ENCODE results near the gene RANBP1. TPM values are rescaled to one million over a fixed set of nuclear protein-coding genes. Genes with fewer than 3 reads are reported as not detected.

The RANBP1 gene
- total and polyA plus RNA-seq, 9 of the 15 experiments (the other 6 are each of a cell fraction or from before 2014, with no cell fraction given), result 162 to 2,891 (median 1,289) TPM

DNA sequence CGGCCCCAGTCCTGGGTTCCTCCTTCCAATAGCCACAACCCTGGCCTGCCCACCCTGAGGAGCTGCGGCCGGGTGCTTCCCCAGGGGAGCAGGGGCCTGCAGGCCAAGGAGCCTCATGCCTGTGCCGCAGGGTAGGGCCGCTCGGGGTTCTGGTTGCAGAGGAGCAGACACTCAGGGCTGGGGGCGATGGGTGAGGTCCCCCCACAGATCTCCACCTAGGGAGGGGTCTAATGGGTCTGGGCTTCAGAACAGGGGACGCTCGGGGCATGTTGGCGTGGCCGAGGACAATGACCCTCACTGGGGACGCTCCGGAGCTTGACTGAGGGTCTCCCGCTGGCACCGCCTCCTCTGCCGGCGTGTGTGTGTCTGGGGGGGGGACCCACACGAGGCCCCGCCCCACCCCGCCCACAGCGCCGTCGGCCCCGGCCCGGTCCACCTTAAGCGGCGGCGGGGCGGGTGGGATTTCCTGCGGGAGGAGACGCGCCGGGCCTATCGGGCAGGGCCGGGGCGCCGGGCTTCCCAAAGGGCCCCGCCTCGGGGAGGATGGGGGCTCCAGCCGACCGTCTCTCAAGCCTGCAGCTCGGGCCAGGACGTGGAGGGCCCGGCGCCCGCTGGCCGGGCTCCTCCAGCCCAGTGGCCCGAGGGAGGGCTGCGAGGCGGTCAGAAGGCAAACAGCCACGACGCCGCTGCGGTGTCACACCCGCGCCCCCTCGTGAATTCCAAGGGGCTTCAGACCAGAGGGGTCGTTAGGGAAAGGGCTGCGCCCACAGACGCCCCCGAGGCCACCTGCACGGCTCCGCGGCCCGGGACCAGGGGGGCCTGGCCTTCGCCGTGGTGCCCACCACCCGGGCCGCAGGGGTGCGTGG is 15.1 kb downstream of the RANBP1 start (continued):
- TF ChIP-seq, protein P1, sequence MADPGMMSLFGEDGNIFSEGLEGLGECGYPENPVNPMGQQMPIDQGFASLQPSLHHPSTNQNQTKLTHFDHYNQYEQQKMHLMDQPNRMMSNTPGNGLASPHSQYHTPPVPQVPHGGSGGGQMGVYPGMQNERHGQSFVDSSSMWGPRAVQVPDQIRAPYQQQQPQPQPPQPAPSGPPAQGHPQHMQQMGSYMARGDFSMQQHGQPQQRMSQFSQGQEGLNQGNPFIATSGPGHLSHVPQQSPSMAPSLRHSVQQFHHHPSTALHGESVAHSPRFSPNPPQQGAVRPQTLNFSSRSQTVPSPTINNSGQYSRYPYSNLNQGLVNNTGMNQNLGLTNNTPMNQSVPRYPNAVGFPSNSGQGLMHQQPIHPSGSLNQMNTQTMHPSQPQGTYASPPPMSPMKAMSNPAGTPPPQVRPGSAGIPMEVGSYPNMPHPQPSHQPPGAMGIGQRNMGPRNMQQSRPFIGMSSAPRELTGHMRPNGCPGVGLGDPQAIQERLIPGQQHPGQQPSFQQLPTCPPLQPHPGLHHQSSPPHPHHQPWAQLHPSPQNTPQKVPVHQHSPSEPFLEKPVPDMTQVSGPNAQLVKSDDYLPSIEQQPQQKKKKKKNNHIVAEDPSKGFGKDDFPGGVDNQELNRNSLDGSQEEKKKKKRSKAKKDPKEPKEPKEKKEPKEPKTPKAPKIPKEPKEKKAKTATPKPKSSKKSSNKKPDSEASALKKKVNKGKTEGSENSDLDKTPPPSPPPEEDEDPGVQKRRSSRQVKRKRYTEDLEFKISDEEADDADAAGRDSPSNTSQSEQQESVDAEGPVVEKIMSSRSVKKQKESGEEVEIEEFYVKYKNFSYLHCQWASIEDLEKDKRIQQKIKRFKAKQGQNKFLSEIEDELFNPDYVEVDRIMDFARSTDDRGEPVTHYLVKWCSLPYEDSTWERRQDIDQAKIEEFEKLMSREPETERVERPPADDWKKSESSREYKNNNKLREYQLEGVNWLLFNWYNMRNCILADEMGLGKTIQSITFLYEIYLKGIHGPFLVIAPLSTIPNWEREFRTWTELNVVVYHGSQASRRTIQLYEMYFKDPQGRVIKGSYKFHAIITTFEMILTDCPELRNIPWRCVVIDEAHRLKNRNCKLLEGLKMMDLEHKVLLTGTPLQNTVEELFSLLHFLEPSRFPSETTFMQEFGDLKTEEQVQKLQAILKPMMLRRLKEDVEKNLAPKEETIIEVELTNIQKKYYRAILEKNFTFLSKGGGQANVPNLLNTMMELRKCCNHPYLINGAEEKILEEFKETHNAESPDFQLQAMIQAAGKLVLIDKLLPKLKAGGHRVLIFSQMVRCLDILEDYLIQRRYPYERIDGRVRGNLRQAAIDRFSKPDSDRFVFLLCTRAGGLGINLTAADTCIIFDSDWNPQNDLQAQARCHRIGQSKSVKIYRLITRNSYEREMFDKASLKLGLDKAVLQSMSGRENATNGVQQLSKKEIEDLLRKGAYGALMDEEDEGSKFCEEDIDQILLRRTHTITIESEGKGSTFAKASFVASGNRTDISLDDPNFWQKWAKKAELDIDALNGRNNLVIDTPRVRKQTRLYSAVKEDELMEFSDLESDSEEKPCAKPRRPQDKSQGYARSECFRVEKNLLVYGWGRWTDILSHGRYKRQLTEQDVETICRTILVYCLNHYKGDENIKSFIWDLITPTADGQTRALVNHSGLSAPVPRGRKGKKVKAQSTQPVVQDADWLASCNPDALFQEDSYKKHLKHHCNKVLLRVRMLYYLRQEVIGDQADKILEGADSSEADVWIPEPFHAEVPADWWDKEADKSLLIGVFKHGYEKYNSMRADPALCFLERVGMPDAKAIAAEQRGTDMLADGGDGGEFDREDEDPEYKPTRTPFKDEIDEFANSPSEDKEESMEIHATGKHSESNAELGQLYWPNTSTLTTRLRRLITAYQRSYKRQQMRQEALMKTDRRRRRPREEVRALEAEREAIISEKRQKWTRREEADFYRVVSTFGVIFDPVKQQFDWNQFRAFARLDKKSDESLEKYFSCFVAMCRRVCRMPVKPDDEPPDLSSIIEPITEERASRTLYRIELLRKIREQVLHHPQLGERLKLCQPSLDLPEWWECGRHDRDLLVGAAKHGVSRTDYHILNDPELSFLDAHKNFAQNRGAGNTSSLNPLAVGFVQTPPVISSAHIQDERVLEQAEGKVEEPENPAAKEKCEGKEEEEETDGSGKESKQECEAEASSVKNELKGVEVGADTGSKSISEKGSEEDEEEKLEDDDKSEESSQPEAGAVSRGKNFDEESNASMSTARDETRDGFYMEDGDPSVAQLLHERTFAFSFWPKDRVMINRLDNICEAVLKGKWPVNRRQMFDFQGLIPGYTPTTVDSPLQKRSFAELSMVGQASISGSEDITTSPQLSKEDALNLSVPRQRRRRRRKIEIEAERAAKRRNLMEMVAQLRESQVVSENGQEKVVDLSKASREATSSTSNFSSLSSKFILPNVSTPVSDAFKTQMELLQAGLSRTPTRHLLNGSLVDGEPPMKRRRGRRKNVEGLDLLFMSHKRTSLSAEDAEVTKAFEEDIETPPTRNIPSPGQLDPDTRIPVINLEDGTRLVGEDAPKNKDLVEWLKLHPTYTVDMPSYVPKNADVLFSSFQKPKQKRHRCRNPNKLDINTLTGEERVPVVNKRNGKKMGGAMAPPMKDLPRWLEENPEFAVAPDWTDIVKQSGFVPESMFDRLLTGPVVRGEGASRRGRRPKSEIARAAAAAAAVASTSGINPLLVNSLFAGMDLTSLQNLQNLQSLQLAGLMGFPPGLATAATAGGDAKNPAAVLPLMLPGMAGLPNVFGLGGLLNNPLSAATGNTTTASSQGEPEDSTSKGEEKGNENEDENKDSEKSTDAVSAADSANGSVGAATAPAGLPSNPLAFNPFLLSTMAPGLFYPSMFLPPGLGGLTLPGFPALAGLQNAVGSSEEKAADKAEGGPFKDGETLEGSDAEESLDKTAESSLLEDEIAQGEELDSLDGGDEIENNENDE (IDR thresholded peaks at IDR 0.05; ENCODE audit: low read depth, low read length), result no peak
- TF ChIP-seq ATF1 (CRISPR knock-in tag; IDR thresholded peaks at IDR 0.05) (0 out of 2 replicates have a peak, but pooled peaks have one; percentile 0), ATF1 (tag; IDR thresholded peaks at IDR 0.05) (peak; percentile 83), NR3C1 (CRISPR knock-in tag; IDR thresholded peaks at IDR 0.05) (no peak), L3MBTL2 (IDR thresholded peaks at IDR 0.05) (peak; percentile 84), MEIS2 (IDR thresholded peaks at IDR 0.05; ENCODE audit: partially characterized antibody) (no peak), ZNF408 (CRISPR knock-in tag; IDR thresholded peaks at IDR 0.05; ENCODE audit: low read depth) (no peak; the same call in 1 of the 2 replicates), YY1 (IDR thresholded peaks at IDR 0.05; ENCODE audit: borderline replicate concordance in 1 of 3, control insufficient read depth in 1 of 3, extremely low read depth in 1 of 3, insufficient read depth in 3 of 3, insufficient read length in 1 of 3, insufficient replicate concordance in 2 of 3, low read depth in 1 of 3, low read length in 2 of 3) (peak in 1 of 3 experiments; percentile 17), NR2C2 (CRISPR knock-in tag; IDR thresholded peaks at IDR 0.05) (no peak), NR2C2 (tag; IDR thresholded peaks at IDR 0.05) (no peak), PHTF2 (CRISPR knock-in tag; IDR thresholded peaks at IDR 0.05) (no peak), PCBP2 (IDR thresholded peaks at IDR 0.05; ENCODE audit: low read depth, low read length, poor library complexity, severe bottlenecking) (no peak), RBBP5 (IDR thresholded peaks at IDR 0.05; ENCODE audit: borderline replicate concordance, insufficient read depth, low read length, poor library complexity, severe bottlenecking) (peak; percentile 89)
- TF ChIP-seq, protein P2, sequence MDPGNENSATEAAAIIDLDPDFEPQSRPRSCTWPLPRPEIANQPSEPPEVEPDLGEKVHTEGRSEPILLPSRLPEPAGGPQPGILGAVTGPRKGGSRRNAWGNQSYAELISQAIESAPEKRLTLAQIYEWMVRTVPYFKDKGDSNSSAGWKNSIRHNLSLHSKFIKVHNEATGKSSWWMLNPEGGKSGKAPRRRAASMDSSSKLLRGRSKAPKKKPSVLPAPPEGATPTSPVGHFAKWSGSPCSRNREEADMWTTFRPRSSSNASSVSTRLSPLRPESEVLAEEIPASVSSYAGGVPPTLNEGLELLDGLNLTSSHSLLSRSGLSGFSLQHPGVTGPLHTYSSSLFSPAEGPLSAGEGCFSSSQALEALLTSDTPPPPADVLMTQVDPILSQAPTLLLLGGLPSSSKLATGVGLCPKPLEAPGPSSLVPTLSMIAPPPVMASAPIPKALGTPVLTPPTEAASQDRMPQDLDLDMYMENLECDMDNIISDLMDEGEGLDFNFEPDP (CRISPR knock-in tag; IDR thresholded peaks at IDR 0.05), result 0 out of 2 replicates have a peak, but pooled peaks have one; percentile 28

All from K562 (cell line).